OCI-LY7 (cell line): ENCODE results near the gene CNOT4. TPM values are rescaled to one million over a fixed set of nuclear protein-coding genes. Genes with fewer than 3 reads are reported as not detected.

Experiments used
- BruUV-seq: library from RNA; stranded (reverse); fragments of 400-500 nt; replicated peaks from 2 replicates; lab custom pipeline; 2021; lab: Mats Ljungman, UMichigan
- CTCF ChIA-PET: fragments of 300-600 bp; sonication (Branson Sonifier 250); formaldehyde crosslinking; loops from one replicate; lab custom pipeline; 2022; ENCODE audit warnings: antibody characterized with exemption; ENCODE audit not compliant: unreplicated experiment; lab: Charles Lee
- POLR2A ChIA-PET: fragments of 300-600 bp; sonication (Branson Sonifier 250); formaldehyde crosslinking; loops from one replicate; lab custom pipeline; 2022; ENCODE audit warnings: antibody characterized with exemption; lab: Charles Lee
- DNase-seq: peaks from one replicate; pipeline ENCODE4 v3.0.0-alpha.2; 2015; ENCODE audit warnings: low spot score
- H2AFZ ChIP-seq: fragments of 200-600 bp; sonication (generic), shearing (Covaris generic); 2 replicates; pipeline ENCODE4 v1.6.1; 2014; ENCODE audit warnings: mild to moderate bottlenecking, antibody characterized with exemption, low read length, moderate library complexity
- H3K27ac ChIP-seq: fragments of 200-600 bp; sonication (generic); 2 replicates; pipeline ENCODE4 v1.5.1; 2014; ENCODE audit warnings: mixed run types, low read depth, mild to moderate bottlenecking, moderate library complexity, low read length, inconsistent platforms; ENCODE audit not compliant: poor library complexity, severe bottlenecking
- H3K36me3 ChIP-seq: fragments of 200-600 bp; sonication (generic); 2 replicates; pipeline ENCODE4 v1.6.1; 2014; ENCODE audit warnings: mild to moderate bottlenecking, antibody characterized with exemption, low read length, moderate library complexity, mixed read lengths; ENCODE audit not compliant: insufficient read depth
- H3K4me1 ChIP-seq: fragments of 200-600 bp; sonication (generic); 2 replicates; pipeline ENCODE4 v1.5.1; 2014; ENCODE audit warnings: mild to moderate bottlenecking, low read length; ENCODE audit not compliant: insufficient read depth, poor library complexity, severe bottlenecking
- H3K4me2 ChIP-seq: fragments of 200-600 bp; sonication (generic); 2 replicates; pipeline ENCODE4 v1.6.1; 2014; ENCODE audit warnings: mild to moderate bottlenecking, low read length
- H3K4me3 ChIP-seq: fragments of 200-600 bp; sonication (generic); 2 replicates; pipeline ENCODE4 v1.5.1; 2014; ENCODE audit warnings: mild to moderate bottlenecking, low read depth, low read length; ENCODE audit not compliant: poor library complexity, severe bottlenecking
- H3K79me2 ChIP-seq: fragments of 200-600 bp; sonication (generic); 2 replicates; pipeline ENCODE4 v1.6.1; 2016; ENCODE audit warnings: low read depth, mild to moderate bottlenecking, low read length, moderate library complexity, mixed read lengths; ENCODE audit not compliant: insufficient read depth
- H3K9me2 ChIP-seq: fragments of 200-600 bp; sonication (generic); 2 replicates; pipeline ENCODE4 v1.6.1; 2016; ENCODE audit warnings: mild to moderate bottlenecking, low read length, mixed read lengths; ENCODE audit not compliant: insufficient read depth
- H3K9me3 ChIP-seq: fragments of 200-600 bp; sonication (generic); 2 replicates; pipeline ENCODE4 v1.6.1; 2014; ENCODE audit warnings: mild to moderate bottlenecking, mixed run types, low read length, mixed read lengths
- H4K20me1 ChIP-seq: fragments of 200-600 bp; sonication (generic); 2 replicates; pipeline ENCODE4 v1.6.1; 2014; ENCODE audit warnings: mild to moderate bottlenecking, antibody characterized with exemption, low read length, moderate library complexity, mixed read lengths; ENCODE audit not compliant: insufficient read depth
- EZH2phosphoT487 ChIP-seq: fragments of 200-600 bp; sonication (generic); IDR thresholded peaks from 2 replicates; pipeline ENCODE4 v1.6.1; 2018; ENCODE audit warnings: low read depth, borderline replicate concordance, mild to moderate bottlenecking, mixed run types, antibody characterized with exemption, low read length, moderate library complexity, mixed read lengths
- intact Hi-C: fragments of 100-400 bp; cut with micrococcal nuclease; formaldehyde crosslinking; loops from one replicate; pipeline ENCODE4 v1.10.0; 2022; ENCODE audit not compliant: unreplicated experiment
- total RNA-seq, 2 experiments: library from RNA; depleted of rRNA in 1 of 2; stranded (reverse); fragments of >200 nt in 1 of 2; shearing (Covaris generic) in 1 of 2; gene quantifications; 2 replicates each; pipeline ENCODE4 v1.2.3, GENCODE V29; 2014 to 2022
- TF ChIP-seq, protein P1 (sequence below): fragments of 200-600 bp; sonication (generic); conservative IDR thresholded peaks from 2 replicates; pipeline ENCODE4 v1.5.1; 2014; ENCODE audit warnings: mild to moderate bottlenecking, antibody characterized with exemption, low read length, moderate library complexity, mixed read lengths

CNOT4 gene
- total RNA-seq, 2 experiments from 2014 or later = 18.7 to 21.9 TPM

- DNase-seq = no peak
- H2AFZ ChIP-seq = no peak overlapping the region
- H3K4me3 ChIP-seq = no peak overlapping the region
- H3K4me2 ChIP-seq = no peak overlapping the region
- intact Hi-C loops = no loop called here
- no peaks in the 10 kb centered on the region for H3K36me3 ChIP-seq
- BruUV-seq = no TSS peak
- H3K9me2 ChIP-seq = no peaks in the 10 kb centered on the region
- TF ChIP-seq, protein P1, sequence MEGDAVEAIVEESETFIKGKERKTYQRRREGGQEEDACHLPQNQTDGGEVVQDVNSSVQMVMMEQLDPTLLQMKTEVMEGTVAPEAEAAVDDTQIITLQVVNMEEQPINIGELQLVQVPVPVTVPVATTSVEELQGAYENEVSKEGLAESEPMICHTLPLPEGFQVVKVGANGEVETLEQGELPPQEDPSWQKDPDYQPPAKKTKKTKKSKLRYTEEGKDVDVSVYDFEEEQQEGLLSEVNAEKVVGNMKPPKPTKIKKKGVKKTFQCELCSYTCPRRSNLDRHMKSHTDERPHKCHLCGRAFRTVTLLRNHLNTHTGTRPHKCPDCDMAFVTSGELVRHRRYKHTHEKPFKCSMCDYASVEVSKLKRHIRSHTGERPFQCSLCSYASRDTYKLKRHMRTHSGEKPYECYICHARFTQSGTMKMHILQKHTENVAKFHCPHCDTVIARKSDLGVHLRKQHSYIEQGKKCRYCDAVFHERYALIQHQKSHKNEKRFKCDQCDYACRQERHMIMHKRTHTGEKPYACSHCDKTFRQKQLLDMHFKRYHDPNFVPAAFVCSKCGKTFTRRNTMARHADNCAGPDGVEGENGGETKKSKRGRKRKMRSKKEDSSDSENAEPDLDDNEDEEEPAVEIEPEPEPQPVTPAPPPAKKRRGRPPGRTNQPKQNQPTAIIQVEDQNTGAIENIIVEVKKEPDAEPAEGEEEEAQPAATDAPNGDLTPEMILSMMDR = no peak
- no peak for TF ChIP-seq EZH2phosphoT487
- no peaks in the 10 kb centered on the region for H4K20me1 ChIP-seq
- no peaks in the 10 kb centered on the region for H3K9me3 ChIP-seq
- H3K79me2 ChIP-seq = no peaks in the 10 kb centered on the region
- ChIA-PET POLR2A (interaction anchor here (0.6 to 1.1 kb wide), 5 partner anchors 16 to 131 kb away, joined by 3 to 4 read pairs (median 3); no protein-coding TSS in a partner anchor), CTCF (no interaction called here)
- no peak overlapping the region for H3K27ac ChIP-seq
- H3K4me1 ChIP-seq = no peaks in the 10 kb centered on the region
Measured at GRCh38 chr7:135522509-135522908, 12.6 kb upstream of the CNOT4 start.

DNA sequence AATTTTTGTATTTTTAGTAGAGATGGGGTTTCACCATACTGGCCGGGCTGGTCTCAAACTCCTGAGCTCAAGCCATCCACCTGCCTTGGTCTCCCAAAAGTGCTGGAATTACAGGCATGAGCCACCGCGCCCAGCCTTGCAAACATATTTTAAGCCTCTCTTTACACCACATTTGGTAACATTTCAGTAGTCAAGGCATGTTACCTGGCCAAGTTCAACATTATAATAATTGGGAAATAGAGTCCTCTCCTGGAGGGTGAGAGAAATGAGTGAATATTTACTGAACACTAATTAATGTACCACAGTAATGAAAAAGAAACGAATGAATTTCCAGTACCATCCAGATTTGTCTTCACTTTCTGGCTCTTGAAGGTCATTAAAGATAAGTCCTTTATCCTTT, 10.0 kb upstream of the CNOT4 start:
- Histone ChIP-seq H3K9me2 (no peaks in the 10 kb centered on the region), H3K4me3 (no peak overlapping the region), H3K4me1 (no peaks in the 10 kb centered on the region), H2AFZ (no peak overlapping the region), H4K20me1 (no peaks in the 10 kb centered on the region), H3K79me2 (no peaks in the 10 kb centered on the region), H3K27ac (no peak overlapping the region), H3K36me3 (no peaks in the 10 kb centered on the region), H3K4me2 (no peak overlapping the region), H3K9me3 (no peaks in the 10 kb centered on the region)
- no peak for DNase-seq
- BruUV-seq = no TSS peak
- POLR2A ChIA-PET = interaction anchor here (0.6 to 1.2 kb wide), 3 partner anchors 31 to 202 kb away, joined by 3 to 5 read pairs (median 4); no protein-coding TSS in a partner anchor
- CTCF ChIA-PET = no interaction called here
- TF ChIP-seq EZH2phosphoT487 = no peak
- intact Hi-C loops = no loop called here

GRCh38 chr7:135519233-135519688, 9.4 kb upstream of the CNOT4 start:
- Histone ChIP-seq H3K9me2 (no peaks in the 10 kb centered on the region), H4K20me1 (no peaks in the 10 kb centered on the region), H3K27ac (no peak overlapping the region), H3K79me2 (no peaks in the 10 kb centered on the region), H3K9me3 (no peaks in the 10 kb centered on the region), H3K36me3 (no peaks in the 10 kb centered on the region), H3K4me2 (no peak overlapping the region), H3K4me1 (no peaks in the 10 kb centered on the region), H2AFZ (no peak overlapping the region), H3K4me3 (no peak overlapping the region)
- CTCF ChIA-PET = no interaction called here
- no peak for DNase-seq
- no TSS peak for BruUV-seq
- no peak for TF ChIP-seq EZH2phosphoT487
- TF ChIP-seq, protein P1 = no peak
- intact Hi-C loops = no loop called here
- POLR2A ChIA-PET = interaction anchor here (0.6 to 1.2 kb wide), 2 partner anchors 31 to 202 kb away, joined by 3 to 4 read pairs; no protein-coding TSS in a partner anchor
